ENCODE measurements around the gene CFH.

- TF ChIP-seq CTCF (IDR thresholded peaks at IDR 0.05) (no peak), POLR2AphosphoS5 (IDR thresholded peaks at IDR 0.05; ENCODE audit: insufficient read depth in 1 of 2, low read depth in 1 of 2) (no peak)
These were observed 32.6 kb downstream of the CFH start for GRCh38 chr1:196684476-196684875.
